Measurements from ENCODE around the gene GNGT1.

GRCh38 chr7:93935102-93935501 is 28.7 kb downstream of the GNGT1 start:
- TF ChIP-seq PPARA (CRISPR knock-in tag; IDR thresholded peaks at IDR 0.05; ENCODE audit: borderline replicate concordance) (no peak), PATZ1 (CRISPR knock-in tag; IDR thresholded peaks at IDR 0.05; ENCODE audit: borderline replicate concordance) (no peak), CREB5 (CRISPR knock-in tag; IDR thresholded peaks at IDR 0.05; ENCODE audit: low read depth) (no peak), ZFP30 (CRISPR knock-in tag; IDR thresholded peaks at IDR 0.05) (no peak), OSR1 (CRISPR knock-in tag; IDR thresholded peaks at IDR 0.05) (no peak), RARB (CRISPR knock-in tag; IDR thresholded peaks at IDR 0.05) (no peak), ZNF8 (CRISPR knock-in tag; IDR thresholded peaks at IDR 0.05) (no peak), GLIS3 (CRISPR knock-in tag; IDR thresholded peaks at IDR 0.05) (no peak), ZNF565 (CRISPR knock-in tag; conservative IDR thresholded peaks at IDR 0.05; ENCODE audit: low read depth) (no peak), TCF4 (CRISPR knock-in tag; IDR thresholded peaks at IDR 0.05; ENCODE audit: borderline replicate concordance) (no peak), ISL1 (CRISPR knock-in tag; IDR thresholded peaks at IDR 0.05) (no peak), ZFP3 (CRISPR knock-in tag; IDR thresholded peaks at IDR 0.05) (no peak), CSDC2 (CRISPR knock-in tag; IDR thresholded peaks at IDR 0.05) (no peak)

Measured in SK-N-SH treated with all-trans-retinoic acid at 6 μM for 48 hours (cell line).